DMS114 treated with DMSO at 0.1 percent for 48 hours (cell line): ENCODE results near the gene GOLT1B.
A peak's percentile ranks its signal among the peaks of the same experiment; 100 is the strongest.
"Not testable (repeated sequence)": the region's sequence is repeated elsewhere in the genome, so short reads cannot be mapped to it uniquely, and the experiment has no call there.

ENCODE experiments used
- DNase-seq: peaks from one replicate; lab custom pipeline; 2025; ENCODE audit not compliant: unreplicated experiment; lab: John Stamatoyannopoulos, UW

The GOLT1B gene

DNA sequence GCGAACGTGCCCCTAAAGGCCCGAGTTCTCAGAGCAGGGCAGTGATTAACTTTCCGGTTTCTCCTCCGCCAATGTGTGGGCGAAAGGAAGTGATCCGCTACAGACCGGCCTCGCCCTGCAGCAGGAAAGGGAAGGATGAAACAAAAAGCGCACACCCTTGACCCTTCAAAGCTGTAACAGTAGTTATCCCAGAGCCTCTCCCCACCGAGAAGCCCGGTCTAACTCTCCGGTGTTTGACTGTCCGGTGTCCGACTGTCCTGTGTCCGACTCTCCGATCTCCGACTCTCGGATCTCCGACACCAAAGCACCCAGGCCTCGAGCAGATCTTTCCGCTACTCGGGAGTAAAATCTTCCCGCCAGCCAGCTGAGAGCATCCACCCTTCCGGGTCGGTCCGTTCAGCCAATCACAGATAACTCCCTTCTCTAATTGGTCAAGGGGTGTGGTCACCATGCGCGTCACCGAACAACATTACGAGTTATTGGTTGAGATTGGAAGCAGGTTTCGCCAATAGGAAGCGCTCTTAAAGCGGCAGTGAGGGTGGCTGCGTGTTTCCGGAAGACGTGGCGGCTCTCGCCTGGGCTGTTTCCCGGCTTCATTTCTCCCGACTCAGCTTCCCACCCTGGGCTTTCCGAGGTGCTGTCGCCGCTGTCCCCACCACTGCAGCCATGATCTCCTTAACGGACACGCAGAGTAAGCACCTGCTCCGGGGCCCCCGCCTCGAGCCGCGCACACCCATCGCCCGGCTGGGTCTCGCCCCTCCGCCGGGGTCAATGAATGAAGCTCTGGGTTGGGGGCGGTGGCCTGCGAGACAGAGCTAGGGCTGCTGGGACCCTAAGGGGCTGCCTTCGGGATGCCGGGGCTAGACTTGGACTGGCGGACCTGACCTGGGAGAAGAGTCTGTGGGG lies at the start of gene GOLT1B, which contains the start of gene RECQL:
GOLT1B (plus strand) TSS at position 532 of the 906 bp plus-strand sequence; CDS start at position 667, 135 bp downstream.
RECQL (minus strand) TSS at position 378 of the 906 bp plus-strand sequence. CDS start 2,065 bp downstream, outside the sequence.
- DNase-seq = peak; percentile 99

DNA sequence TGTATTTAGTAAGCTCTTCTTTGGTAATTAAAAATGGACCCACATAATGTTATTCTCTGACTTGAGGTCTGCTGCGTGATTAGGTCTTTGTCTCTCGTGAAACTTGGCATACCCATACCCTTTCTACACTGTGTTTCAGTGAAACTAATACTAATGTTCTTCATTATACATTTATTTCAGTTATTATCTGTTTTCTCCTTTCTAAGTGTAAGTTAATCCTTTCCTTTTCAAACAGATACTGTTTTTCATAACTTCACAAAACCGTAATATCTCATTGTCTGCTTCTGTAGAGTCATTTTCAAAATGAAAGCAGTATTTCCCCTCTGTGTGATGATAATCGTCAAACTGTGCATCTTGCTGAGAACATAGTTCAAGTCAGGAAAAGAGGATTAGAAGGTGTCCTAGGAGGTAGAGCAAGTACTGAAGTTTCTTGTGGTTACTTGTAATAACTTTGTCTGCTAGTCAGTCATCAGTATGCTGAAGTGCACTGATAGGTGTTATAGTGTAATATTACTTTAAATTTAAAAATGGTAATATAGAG lies 48.2 kb upstream of the GOLT1B start:
- no peak for DNase-seq

- no peak for DNase-seq
Observed at GRCh38 chr12:21456291-21456780, 45.3 kb upstream of the GOLT1B start.

GRCh38 chr12:21459474-21459873 lies 42.1 kb upstream of the GOLT1B start:
- no peak for DNase-seq

- DNase-seq = not testable (repeated sequence)
Observed at GRCh38 chr12:21467334-21467733, 34.3 kb upstream of the GOLT1B start.

DNA sequence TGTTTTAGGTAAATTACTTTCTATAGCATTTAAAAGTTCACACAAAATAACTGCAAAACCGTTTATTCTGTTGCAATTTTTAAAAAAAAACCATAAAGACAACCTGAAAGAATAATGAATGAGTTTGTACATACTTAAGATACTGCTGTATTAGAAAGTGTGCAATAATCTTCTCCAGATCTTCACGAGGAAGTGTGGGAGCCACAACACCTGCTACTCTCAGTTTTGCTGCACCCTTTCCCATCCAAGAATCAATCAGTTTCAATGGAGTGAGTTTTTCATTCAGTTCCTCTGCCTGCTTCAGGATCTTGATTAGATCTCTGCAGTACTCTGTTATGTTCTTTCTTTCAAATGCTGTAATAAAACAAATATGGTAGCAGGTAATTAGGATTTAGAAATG lies 30.3 kb upstream of the GOLT1B start:
- DNase-seq = no peak

DNA sequence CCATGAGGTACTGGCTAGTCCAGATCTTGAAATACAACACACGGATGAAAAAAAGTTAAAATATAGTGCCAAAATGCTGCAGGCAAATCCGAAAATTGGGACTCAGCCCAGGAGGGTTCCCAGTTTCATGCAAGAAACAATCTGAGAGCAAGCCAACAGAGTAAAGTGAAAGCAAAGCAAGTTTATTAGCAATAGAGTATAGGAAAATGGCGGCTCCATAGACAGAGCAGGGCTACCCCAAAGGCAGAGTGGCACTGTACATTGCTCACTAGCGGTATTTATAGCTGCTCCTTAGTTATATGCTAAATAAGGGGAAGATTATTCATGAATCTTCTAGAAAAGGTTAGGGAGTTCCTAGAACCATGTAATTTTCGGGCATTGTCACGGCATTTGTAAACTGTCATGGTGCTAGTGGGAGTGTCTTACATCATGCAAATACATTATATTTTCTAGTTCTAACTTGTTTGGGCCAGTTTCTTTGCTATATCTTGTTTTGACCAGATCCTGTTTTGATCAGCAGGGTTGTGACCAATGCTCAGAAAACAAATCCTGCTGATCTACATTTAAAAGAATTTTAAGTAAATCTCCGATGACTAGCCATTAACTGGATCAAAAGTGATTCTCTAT lies 29.3 kb upstream of the GOLT1B start:
- no peak for DNase-seq

DNA sequence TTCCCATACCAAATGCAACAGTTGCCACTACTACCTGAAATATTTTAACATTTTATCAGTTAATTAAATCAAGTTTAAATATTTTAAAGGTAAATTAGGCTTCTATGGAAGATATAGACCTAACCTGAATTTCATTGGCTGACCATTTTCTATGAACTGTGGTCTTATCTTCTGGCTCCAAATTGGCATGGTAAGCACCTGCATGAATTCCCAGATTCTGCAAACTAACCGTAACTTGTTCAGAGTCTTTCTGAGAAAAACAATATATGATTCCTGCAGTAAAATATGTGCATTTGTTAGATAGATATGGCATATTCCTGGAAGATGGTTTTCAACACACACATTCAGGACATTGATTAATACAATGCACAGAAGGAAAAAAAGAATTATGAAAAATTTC lies 26.0 kb upstream of the GOLT1B start:
- no peak for DNase-seq

GRCh38 chr12:21476949-21477348 lies 24.6 kb upstream of the GOLT1B start:
- no peak for DNase-seq

DNA sequence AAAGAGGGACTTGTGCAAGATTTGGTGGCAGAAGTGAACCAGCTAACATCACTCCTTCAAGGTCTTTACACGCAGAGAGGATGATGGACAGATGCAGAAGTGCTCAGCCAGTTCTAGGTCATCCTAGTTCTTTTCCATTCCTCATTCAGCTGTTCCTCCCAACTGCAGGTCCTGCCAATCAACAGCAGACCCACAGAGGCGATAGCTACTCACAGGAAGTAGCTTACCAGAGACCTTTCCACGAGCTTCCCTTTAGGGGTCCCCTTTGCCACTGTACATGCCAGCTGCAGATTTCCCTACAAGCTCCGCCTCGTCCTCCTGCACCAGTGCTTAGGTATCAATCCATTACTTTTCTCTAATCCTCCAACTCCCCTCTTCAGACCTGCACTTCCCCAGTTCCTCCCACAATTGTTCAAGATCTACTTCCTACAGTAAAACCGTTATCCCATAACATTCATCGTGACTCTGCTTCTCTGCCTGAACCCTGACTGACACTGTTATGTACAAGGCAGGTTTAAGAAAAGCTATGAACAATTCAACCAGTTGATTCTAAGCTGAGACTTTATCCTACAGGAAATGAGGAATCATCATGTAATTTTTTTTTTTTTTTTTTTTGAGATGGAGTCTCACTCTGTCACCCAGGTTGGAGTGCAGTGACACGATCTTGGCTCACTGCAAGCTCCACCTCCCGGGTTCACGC lies 22.7 kb upstream of the GOLT1B start:
- no peak for DNase-seq

- no peak for DNase-seq
Observed at GRCh38 chr12:21483531-21483930, 18.1 kb upstream of the GOLT1B start.

- DNase-seq = no peak
Observed at GRCh38 chr12:21485998-21486397, 15.6 kb upstream of the GOLT1B start.

- no peak for DNase-seq
Observed at GRCh38 chr12:21499765-21500164, 1.8 kb upstream of the GOLT1B start.

- no peak for DNase-seq
Observed at GRCh38 chr12:21500786-21501257, 767 bp upstream of the GOLT1B start.

GRCh38 chr12:21502164-21502496 lies 541 bp downstream of the GOLT1B start:
- DNase-seq = no peak

DNA sequence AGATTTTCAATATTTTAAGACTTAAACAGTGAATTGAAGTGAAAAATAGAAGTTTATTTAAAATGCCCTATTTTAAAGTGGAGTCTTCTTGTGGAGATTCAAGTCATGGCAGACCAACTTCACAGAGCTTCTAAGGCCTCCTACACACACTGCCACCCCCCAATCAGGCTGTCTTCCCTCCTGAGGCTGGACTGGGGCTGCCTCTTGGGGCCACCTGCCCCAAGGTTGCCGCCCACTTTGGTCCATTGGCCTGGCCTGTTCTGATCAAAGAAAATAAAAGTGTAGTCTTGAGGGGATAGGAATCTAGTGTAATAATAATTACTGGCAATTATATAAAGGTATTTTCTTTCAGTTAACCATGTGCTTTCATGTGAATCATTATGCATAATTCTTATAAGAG lies 1.3 kb downstream of the GOLT1B start:
- DNase-seq = no peak

DNA sequence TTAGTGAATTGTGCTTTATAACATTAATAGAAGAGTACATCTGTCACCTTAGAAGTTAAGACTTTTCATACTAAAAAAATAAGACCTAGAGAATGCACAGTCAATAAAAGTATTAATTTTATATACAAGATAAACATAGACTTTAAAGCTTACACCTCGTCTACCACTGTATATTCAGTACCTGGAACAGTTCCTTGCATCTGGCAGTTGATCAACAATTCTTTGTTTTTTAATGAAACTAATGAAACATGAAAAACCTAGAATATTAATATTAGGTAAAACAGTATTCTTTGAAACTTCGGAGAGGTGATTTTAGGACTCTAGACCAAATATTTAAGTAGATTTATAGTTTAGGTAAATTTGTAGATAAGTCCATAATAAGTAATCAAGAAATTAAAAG lies 4.3 kb downstream of the GOLT1B start:
- no peak for DNase-seq

DNA sequence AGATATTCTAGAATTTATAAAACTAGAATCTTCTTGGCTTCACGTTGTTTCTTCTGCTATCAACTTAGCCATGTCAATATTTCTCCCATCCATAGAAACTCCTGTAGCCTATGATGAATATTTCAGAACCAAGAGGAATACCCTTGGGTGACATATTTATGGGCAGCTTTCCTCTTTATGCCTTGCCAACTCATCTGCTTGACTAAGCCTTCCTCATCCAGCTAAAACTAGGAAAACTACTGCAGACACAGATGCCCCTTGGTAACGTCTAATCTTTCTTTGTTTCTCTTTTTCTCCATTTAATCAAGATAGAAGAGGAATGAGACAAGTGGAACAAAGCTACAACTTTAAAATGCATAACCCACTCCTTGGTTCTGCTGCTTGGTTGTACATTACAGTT lies 6.3 kb downstream of the GOLT1B start:
- DNase-seq = no peak

DNA sequence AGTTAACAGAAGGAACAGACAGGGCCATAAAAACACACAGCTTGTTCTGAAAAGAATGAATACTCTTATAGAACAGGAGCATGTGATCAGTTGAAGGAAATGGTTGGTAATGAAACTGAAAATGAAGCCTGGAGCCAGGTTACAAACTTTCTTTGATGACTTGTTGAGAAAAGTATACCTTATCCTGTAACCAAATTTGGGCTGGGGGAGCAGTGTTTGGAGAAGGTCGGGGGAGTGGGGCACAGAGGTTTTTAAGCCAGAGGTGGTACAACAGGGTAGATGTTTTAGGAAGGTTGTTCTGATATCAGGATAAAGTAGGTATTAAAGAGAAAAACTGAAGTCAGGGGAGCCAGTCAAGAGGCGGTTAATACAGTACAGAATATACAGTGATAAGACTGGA lies 8.2 kb downstream of the GOLT1B start:
- no peak for DNase-seq

- DNase-seq = no peak
Observed at GRCh38 chr12:21516281-21516680, 14.7 kb downstream of the GOLT1B start.

GRCh38 chr12:21518451-21518850 lies 16.9 kb downstream of the GOLT1B start:
- DNase-seq = no peak
